Measurements from ENCODE around the gene TNIK. TPM values are rescaled to one million over a fixed set of nuclear protein-coding genes. Genes with fewer than 3 reads are reported as not detected.

TNIK gene
- total and polyA plus RNA-seq, 10 donors = 0.85 to 34.5 (median 14.1) TPM

DNA sequence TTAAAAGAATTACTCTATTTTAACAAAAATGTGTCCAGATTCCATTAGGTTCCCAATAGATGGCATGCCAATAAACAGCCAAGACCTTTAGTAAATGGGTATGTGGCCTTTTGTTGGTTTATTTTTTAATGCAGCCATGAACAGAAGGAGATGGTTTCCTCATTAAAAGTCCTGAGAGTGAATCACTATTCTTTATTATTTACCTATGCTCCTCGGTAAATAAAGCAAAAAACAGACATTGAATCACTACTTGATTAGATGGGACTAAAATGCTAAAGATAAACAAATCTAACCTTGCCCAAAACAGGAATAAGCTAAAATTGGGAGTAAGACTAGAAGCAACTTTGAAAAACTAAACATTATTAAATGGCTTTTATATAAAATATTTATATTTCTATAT, 94.2 kb downstream of the TNIK start:
- H3K4me3 ChIP-seq = no peak overlapping the region
- intact Hi-C loops (cut with DNase I; ENCODE audit: low total_unique reads) = no loop called here
- no peaks in the 10 kb centered on the region for H3K4me1 ChIP-seq
- no peak for DNase-seq
- H3K36me3 ChIP-seq = no peaks in the 10 kb centered on the region
- no peaks in the 10 kb centered on the region for H3K27me3 ChIP-seq (replicated peaks in 1 of 7)
- 87 to 100% (median 91%) methylated on average over 1 of the region's 1 CpG for WGBS, 5 donors
- no peak for TF ChIP-seq POLR2AphosphoS5 (IDR thresholded peaks at IDR 0.05)
- no peak for TF ChIP-seq POLR2A (IDR thresholded peaks at IDR 0.05)
- TF ChIP-seq, protein P1, sequence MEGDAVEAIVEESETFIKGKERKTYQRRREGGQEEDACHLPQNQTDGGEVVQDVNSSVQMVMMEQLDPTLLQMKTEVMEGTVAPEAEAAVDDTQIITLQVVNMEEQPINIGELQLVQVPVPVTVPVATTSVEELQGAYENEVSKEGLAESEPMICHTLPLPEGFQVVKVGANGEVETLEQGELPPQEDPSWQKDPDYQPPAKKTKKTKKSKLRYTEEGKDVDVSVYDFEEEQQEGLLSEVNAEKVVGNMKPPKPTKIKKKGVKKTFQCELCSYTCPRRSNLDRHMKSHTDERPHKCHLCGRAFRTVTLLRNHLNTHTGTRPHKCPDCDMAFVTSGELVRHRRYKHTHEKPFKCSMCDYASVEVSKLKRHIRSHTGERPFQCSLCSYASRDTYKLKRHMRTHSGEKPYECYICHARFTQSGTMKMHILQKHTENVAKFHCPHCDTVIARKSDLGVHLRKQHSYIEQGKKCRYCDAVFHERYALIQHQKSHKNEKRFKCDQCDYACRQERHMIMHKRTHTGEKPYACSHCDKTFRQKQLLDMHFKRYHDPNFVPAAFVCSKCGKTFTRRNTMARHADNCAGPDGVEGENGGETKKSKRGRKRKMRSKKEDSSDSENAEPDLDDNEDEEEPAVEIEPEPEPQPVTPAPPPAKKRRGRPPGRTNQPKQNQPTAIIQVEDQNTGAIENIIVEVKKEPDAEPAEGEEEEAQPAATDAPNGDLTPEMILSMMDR (IDR thresholded peaks at IDR 0.05 in 8 of 11, conservative IDR thresholded peaks at IDR 0.05 in 3 of 11) = no peak
- no peak overlapping the region for H3K27ac ChIP-seq
- H3K9me3 ChIP-seq = no peaks in the 10 kb centered on the region

DNA sequence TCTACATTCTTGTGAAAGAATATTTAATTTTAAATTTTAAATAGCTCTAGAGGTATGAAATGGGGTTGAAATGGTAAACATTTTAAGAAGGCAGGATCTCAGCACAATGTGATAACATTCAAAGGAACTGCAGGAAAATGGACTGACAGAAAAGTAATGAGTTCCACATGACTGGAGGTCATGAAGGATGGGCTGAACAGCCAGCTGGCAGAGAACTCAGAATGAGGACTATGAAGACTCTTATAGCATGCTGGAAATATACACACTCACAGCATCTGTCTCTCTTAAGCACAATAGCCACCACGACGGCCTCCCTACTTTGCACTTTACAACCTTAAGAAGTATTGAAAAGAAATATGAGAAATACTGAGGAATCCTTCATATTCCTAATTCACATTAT, 94.7 kb downstream of the TNIK start:
- Histone ChIP-seq H3K36me3 (no peaks in the 10 kb centered on the region), H3K27ac (no peak overlapping the region), H3K4me3 (no peak overlapping the region), H3K27me3 (replicated peaks in 1 of 7) (no peaks in the 10 kb centered on the region), H3K4me1 (no peaks in the 10 kb centered on the region), H3K9me3 (no peaks in the 10 kb centered on the region)
- TF ChIP-seq, protein P1 (IDR thresholded peaks at IDR 0.05 in 8 of 11, conservative IDR thresholded peaks at IDR 0.05 in 3 of 11) = no peak
- TF ChIP-seq POLR2A (IDR thresholded peaks at IDR 0.05) (no peak), POLR2AphosphoS5 (IDR thresholded peaks at IDR 0.05) (no peak)
- no peak for DNase-seq
- intact Hi-C loops (cut with DNase I; ENCODE audit: low total_unique reads) = no loop called here
- WGBS, 5 donors = 61 to 88% (median 82%) methylated on average over 2 of the region's 2 CpGs

DNA sequence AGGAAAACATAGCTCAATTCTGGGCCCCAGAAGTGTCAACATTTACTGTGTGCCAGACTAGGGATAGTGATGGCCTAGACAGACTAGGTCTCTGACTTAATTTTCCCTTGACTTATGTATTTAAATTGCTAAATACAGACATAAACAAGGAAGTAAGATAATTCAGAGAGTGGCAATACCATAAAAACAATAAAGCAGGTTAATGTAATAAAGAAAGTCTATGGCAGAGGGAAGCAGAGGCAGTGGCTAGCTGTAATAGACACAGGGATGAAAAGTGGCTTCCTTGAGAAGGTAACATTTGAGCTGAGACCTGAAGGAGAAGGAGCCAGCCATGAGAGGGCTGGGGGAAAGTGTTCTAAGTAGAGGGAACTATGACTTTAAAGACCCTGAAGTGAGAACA, 95.7 kb downstream of the TNIK start:
- Histone ChIP-seq H3K36me3 (no peaks in the 10 kb centered on the region), H3K4me3 (no peak overlapping the region), H3K27me3 (replicated peaks in 1 of 7) (no peaks in the 10 kb centered on the region), H3K4me1 (no peaks in the 10 kb centered on the region), H3K27ac (no peak overlapping the region), H3K9me3 (no peaks in the 10 kb centered on the region)
- no peak for DNase-seq
- TF ChIP-seq POLR2AphosphoS5 (IDR thresholded peaks at IDR 0.05) (no peak), POLR2A (IDR thresholded peaks at IDR 0.05) (no peak)
- intact Hi-C loops (cut with DNase I; ENCODE audit: low total_unique reads) = no loop called here

DNA sequence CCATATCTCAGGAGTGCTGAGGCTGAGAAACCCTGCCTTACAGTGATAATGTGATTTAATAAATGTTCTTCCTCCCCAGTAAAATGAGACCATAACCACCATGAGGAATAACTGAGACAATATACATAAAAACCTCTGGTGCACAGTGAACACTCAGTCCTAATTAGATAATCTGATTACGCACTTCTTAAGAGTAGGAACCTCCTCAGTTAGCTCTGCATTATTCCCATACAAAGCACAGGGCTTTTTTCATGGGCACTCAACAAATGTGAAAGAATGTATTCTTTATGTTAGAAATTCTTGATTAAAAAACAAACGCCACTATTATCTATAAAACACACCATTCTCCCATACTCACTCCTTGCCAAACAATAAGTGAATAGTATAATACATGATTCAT, 97.0 kb downstream of the TNIK start:
- no peak for DNase-seq
- TF ChIP-seq POLR2AphosphoS5 (IDR thresholded peaks at IDR 0.05) = no peak
- TF ChIP-seq POLR2A (IDR thresholded peaks at IDR 0.05) = no peak
- TF ChIP-seq, protein P1 (IDR thresholded peaks at IDR 0.05 in 8 of 11, conservative IDR thresholded peaks at IDR 0.05 in 3 of 11) = no peak
- H3K4me1 ChIP-seq = no peaks in the 10 kb centered on the region
- H3K27ac ChIP-seq = no peak overlapping the region
- intact Hi-C loops (cut with DNase I; ENCODE audit: low total_unique reads) = no loop called here
- no peak overlapping the region for H3K4me3 ChIP-seq
- no peaks in the 10 kb centered on the region for H3K27me3 ChIP-seq (replicated peaks in 1 of 7)
- no peaks in the 10 kb centered on the region for H3K9me3 ChIP-seq
- H3K36me3 ChIP-seq = no peaks in the 10 kb centered on the region
- WGBS, 5 donors = 91 to 99% (median 97%) methylated on average over 2 of the region's 2 CpGs

DNA sequence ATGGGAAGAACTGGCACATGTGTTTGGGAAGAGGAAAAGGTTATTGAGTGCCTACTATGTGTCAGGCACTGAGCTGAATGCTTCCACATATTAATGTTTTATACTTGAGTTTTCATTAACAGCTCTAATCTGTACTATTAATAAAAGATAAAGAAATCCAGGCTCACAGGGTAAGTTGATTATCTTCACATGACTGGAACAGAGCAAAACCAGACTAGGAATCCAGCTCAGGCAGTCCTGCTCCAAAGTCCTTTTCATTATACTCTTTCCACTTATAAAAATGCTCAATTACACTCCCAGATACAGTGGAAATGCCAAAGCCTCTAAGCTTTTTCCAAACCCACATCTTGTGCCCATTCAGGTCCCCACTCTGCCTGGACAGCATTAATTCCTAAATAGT, 97.6 kb downstream of the TNIK start:
- no peak for DNase-seq
- no peak overlapping the region for H3K4me3 ChIP-seq
- H3K27ac ChIP-seq = no peak overlapping the region
- intact Hi-C loops (cut with DNase I; ENCODE audit: low total_unique reads) = no loop called here
- H3K27me3 ChIP-seq (replicated peaks in 1 of 7) = no peaks in the 10 kb centered on the region
- no peaks in the 10 kb centered on the region for H3K4me1 ChIP-seq
- no peaks in the 10 kb centered on the region for H3K9me3 ChIP-seq
- no peaks in the 10 kb centered on the region for H3K36me3 ChIP-seq
- TF ChIP-seq POLR2AphosphoS5 (IDR thresholded peaks at IDR 0.05) (no peak), POLR2A (IDR thresholded peaks at IDR 0.05) (no peak)
- TF ChIP-seq, protein P1 (IDR thresholded peaks at IDR 0.05 in 8 of 11, conservative IDR thresholded peaks at IDR 0.05 in 3 of 11) = no peak
